ENCODE results near the gene MESP2.

Gene MESP2, protein sequence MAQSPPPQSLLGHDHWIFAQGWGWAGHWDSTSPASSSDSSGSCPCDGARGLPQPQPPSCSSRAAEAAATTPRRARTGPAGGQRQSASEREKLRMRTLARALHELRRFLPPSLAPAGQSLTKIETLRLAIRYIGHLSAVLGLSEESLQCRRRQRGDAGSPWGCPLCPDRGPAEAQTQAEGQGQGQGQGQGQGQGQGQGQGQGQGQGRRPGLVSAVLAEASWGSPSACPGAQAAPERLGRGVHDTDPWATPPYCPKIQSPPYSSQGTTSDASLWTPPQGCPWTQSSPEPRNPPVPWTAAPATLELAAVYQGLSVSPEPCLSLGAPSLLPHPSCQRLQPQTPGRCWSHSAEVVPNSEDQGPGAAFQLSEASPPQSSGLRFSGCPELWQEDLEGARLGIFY

DNA sequence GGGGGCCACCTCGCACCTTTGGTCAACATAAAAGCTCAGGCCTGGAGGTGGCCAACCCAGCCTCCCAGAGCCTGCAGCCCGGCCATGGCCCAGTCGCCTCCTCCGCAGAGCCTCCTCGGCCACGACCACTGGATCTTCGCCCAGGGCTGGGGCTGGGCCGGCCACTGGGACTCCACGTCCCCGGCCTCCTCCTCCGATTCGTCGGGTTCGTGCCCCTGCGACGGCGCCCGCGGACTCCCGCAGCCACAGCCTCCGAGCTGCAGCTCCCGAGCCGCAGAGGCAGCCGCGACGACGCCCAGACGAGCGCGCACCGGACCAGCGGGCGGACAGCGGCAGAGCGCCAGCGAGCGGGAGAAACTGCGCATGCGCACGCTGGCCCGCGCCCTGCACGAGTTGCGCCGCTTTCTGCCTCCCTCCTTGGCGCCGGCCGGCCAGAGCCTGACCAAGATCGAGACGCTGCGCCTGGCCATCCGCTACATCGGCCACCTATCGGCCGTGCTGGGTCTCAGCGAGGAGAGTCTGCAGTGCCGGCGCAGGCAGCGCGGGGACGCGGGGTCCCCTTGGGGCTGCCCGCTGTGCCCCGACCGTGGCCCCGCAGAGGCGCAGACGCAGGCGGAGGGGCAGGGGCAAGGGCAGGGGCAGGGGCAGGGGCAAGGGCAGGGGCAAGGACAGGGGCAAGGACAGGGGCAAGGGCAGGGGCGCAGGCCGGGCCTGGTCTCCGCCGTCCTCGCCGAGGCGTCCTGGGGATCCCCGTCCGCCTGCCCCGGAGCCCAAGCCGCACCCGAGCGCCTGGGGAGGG lies at the start of gene MESP2:
Gene MESP2 (plus strand): TSS at position 59 of the 799 bp plus-strand sequence. CDS start 26 bp downstream, at position 85.
- DNase-seq = peak; percentile 91

DNA sequence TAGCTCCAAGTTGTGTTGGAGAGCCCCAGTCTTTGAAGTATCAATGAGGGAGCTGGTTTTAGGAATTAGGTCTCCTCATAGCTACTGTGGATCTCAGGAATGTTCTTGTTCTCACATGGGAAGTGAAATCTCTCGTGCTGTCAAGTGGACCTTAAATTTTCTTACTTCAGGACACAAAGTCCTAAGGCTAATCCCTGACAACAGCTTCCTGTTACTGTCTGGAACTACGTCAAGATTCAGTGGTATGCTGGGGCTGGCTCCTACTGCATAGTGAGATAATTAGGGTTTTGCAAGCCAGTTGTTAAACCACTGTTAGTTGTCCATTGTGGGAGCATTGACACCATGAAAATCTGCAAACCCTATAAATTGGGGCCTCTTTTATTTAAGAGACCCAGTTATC lies 47.9 kb upstream of the MESP2 start:
- no peak for DNase-seq

DNA sequence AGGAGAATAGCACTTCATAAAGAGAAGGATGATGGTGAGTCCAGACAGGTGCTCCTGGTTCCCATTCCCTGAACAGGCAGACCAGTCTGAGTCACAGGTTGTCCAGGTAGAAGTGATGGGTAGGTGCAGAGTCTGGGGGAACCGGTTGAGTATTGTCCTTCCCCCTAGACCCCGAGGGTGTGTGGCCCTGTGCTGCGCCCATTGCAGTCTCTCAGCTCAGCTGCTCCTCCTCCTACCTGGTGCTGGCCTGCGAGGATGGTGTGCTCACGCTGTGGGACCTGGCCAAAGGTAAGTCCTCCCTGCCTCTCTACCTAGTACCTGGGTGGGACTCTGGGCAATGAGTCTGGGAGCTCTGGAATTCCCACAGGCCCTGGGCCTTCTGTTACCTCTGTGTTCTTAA lies 44.9 kb upstream of the MESP2 start:
- DNase-seq = no peak

- DNase-seq = no peak
Observed at GRCh38 chr15:89732451-89733172, 43.5 kb upstream of the MESP2 start.

- no peak for DNase-seq
Observed at GRCh38 chr15:89735773-89736172, 40.4 kb upstream of the MESP2 start.

- peak; percentile 64 for DNase-seq
Observed at GRCh38 chr15:89740137-89740536, 36.0 kb upstream of the MESP2 start.

DNA sequence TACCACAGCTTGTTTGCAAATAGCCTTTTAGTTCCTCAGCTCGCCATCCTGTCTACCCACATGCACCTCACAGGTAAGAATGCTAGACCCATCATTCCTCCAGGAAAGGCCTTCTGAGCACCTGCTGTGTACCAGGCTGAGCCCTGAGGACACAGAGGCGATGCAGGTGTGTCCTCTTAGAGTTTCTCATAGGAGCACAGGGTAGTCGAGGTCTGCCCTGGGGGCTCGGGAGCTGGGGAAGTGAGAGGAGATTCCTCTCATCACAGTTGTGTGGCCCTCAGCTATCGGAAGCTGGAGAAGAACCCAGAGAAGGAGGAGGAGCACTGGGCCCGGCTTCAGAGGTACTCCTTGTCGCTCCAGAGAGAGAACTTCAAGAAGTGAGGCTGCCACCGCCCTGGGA lies 33.1 kb upstream of the MESP2 start:
- DNase-seq = no peak

GRCh38 chr15:89743594-89743993 lies 32.5 kb upstream of the MESP2 start:
- DNase-seq = no peak

- no peak for DNase-seq
Observed at GRCh38 chr15:89745131-89745530, 31.0 kb upstream of the MESP2 start.

GRCh38 chr15:89745768-89746167 lies 30.4 kb upstream of the MESP2 start:
- no peak for DNase-seq

DNA sequence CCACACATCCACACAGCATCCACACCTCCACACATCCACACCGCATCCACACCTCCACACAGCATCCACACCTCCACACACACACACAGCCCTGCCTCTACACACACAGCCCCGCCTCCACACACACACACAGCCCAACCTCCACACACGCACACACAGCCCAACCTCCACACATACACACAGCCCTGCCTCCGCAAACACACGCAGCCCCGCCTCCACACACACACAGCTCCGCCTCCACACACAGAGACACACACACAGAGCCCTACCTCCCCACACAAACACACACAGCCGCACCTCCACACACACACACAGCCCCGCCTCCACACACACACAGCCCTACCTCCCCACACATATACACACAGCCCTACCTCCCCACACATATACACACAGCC lies 29.7 kb upstream of the MESP2 start:
- no peak for DNase-seq

GRCh38 chr15:89747708-89748682 lies 28.1 kb upstream of the MESP2 start:
- DNase-seq = no peak

DNA sequence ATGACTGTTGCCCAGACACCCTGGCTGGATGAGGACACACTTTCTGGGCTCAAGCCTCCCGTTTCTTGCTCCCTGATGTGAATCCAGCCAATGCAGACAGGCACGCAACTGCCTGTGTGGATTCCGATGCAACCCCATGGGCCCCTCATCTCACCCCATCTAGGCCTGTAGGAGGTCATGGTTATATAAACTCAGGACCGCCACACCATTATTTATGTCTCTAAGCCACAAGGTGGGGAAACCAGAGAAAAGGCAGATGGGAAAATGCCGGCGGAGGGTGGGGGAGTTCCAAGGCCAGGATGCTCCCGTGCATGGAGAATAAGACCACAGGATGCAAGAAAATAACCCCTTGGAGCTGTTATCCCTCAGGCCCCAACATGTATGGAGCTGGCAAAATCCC lies 27.1 kb upstream of the MESP2 start:
- DNase-seq = no peak

DNA sequence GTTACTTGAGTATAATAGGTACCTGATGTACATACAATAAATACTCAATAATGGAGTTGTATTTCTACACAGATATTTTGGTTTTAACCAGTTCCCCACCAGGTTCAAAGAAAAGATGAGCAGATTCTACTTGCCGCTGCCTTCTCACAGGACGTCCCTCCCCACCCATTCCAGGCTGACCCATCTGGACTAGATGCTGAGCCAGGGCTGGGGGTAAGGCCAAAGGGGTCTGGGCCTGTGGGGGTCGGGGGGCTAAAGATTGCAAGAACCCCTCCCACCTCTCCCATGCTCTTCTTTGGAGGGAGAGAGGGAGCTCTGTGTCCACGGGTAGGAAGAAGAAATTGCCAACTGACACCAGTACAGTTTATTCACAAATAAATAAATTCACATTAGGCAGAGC lies 26.6 kb upstream of the MESP2 start:
- DNase-seq = no peak

DNA sequence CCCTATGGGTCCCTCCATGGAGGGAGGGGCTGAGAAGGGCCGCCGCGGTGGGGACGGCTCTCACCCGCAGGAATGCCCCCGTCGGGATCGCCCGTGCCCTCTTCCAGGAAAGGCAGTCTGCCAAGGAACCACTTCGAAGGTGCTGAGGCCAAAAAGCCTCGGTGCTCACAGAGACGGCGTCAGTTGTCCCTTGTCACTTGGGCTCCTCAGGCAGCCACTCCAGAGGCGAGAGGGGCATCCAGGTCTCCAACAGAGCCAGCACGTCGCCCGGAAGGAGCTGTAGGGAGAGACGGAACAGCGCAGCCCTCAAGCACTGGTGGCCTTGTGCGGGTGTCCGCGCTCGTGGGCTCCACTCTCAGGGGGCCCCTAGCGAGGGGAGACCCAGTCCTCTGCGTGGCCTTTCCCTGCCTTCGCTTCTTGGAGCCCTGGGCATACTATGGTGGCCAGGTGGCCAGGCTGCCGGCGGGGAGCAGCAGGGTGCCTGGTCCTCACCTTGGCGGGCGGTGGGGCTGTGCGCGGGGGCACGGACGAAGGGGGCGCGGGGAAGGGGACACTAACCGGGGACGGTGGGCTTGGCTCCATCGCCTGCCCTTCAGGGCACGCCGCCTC lies 26.1 kb upstream of the MESP2 start:
- DNase-seq = no peak

DNA sequence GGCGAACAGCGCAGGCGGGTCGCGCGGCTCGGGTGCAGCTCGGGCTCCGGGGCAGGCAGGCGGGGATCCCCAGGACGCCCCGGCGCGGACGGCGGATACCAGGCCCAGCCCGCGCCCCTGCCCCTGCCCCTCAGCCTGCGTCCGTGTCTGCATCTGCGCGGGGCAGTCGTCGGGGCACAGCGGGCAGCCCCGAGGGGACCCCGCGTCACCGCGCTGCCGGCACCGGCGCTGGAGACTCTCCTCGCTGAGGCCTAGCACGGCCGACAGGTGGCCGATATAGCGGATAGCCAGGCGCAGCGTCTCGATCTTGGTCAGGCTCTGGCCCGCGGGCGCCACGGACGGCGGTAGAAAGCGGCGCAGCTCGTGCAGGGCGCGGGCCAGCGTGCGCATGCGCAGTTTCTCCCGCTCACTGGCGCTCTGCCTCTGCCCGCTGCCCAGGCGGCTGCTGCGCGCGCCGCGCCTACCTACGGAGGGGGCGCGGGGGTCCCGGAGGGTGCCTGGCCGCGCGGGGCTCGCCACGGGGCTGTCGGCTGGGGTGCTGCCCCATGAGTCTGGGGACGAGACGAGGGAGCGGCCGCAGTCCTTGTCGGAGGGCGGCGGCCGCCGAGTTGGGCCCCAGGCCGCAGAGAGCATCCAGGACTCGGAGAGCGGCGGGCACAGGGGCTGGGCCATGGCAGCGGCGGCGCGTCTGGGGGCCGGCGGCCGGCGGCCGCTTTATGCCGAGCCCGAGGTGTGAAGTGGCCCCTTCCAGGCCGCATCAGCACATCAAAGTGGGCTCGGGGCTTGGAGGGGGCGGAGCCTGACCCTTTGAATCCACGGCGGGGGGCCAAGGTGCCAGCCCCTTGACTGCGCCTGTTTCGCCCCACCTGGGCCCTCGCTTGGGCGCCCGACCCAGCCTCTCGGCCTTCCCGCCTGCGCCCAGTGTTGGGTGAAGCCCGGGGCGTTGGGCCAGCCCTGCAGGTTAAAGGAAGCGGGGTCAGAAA lies 25.3 kb upstream of the MESP2 start, which contains the start of gene MESP1:
Gene MESP1 (minus strand): TSS at position 690 of the 983 bp plus-strand sequence. CDS start 18 bp downstream, at position 672.
- peak; percentile 94 for DNase-seq

GRCh38 chr15:89751748-89752147 lies 24.4 kb upstream of the MESP2 start:
- DNase-seq = no peak

DNA sequence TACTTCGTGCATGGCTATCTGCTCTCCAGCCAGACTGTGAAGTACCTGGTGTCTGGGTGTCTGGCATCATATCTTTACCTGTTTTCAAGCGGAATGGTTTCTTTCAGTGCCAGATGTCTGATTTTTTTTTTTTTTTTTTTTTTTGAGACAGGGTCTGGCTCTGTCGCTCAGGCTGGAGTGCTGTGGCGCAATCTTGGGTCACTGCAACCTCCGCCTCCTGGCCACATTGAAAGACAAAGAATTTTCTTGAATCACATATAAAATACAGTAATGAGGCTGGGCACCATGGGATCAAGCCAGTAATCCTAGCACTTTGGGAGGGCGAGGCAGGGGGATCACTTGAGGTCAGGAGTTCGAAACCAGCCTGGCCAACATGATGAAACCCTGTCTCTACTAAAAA lies 22.3 kb upstream of the MESP2 start:
- no peak for DNase-seq

DNA sequence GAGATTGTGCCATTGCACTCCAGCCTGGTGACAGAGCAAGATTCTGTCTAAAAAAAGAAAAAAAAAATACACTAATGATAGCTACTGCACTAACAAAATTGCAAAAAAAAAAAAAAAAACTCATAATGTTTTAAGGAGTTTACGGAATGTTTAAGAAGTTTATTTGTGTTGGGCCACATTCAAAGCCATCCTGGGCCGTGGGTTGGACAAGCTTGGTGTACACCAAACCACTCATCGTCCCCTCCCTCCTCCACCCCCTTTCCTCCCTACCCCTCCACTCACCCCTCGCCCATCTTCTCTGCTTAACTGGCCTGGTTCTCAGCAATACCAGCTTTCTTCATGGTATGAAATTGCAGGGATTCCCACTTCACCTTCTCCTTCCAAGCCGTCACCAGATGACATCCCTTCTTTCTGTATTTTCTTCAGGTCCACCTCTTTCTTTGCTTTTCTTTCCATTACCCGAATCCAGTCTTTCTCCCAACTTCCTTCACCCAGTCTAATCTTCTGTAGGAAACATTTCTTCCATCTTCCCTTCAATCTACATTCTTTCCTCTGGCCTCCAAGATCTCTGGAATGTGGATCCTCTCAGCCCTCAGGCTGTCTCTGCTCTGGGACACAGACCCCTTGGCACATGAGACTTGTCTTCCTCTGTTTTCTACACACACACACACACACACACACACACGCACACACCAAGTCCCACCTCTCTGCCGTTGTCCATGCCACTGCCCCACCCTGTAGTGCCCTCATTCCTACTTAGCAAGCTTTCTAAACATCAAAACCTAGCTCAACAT lies 21.6 kb upstream of the MESP2 start:
- DNase-seq = no peak

GRCh38 chr15:89755701-89756100 lies 20.4 kb upstream of the MESP2 start:
- DNase-seq = no peak

All from right hindlimb (tissue), 1 donor.